PFSK-1 (cell line): ENCODE results near the gene RAD51.

Source experiments
- POLR2AphosphoS5 ChIP-seq: IDR thresholded peaks from 2 replicates; pipeline ENCODE4 v1.6.1; 2012; ENCODE audit warnings: low read depth, mild to moderate bottlenecking, control low read depth, low read length, moderate library complexity
- TAF1 ChIP-seq: IDR thresholded peaks from 2 replicates; pipeline ENCODE4 v1.6.1; 2012; ENCODE audit warnings: low read length, control low read depth, borderline replicate concordance; ENCODE audit not compliant: insufficient read depth

DNA sequence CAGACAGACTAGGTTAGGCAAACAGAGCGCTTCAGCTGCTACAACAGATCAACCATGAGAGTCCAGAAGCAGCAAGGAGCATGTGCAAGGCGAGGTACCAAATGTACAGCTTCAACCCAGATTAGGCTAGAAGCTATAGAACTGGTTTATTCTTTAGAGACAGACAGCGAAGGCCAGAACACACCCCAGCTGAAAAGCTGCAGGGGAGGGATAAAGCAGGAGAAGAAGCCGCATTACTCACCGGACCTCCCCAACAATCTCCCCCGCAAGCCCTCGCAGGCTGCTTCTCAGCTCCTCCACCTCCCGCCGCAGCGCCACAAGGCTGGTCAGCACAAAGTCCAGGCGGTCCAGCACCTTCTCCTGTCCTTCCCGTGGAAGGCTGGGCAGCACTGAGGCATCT lies 56.8 kb downstream of the RAD51 start:
- TF ChIP-seq POLR2AphosphoS5, result no peak
- TF ChIP-seq TAF1, result no peak
